T-helper 9 cell (primary cell): Measurements from ENCODE around the gene RDH13.
"Not testable (repeated sequence)": the region's sequence is repeated elsewhere in the genome, so short reads cannot be mapped to it uniquely, and the experiment has no call there.

ENCODE experiments used
- DNase-seq: peaks from one replicate; pipeline ENCODE4 v3.0.0-alpha.2; 2020

Gene RDH13

GRCh38 chr19:55044286-55044685 lies 18.7 kb downstream of the RDH13 start:
- no peak for DNase-seq

GRCh38 chr19:55042688-55043087 lies 20.3 kb downstream of the RDH13 start:
- no peak for DNase-seq

GRCh38 chr19:55042344-55042678 lies 20.6 kb downstream of the RDH13 start:
- DNase-seq: no peak

- DNase-seq: no peak
These were observed 21.2 kb downstream of the RDH13 start for GRCh38 chr19:55041627-55042343.

- no peak for DNase-seq
These were observed 21.7 kb downstream of the RDH13 start for GRCh38 chr19:55041244-55041626.

- not testable (repeated sequence) for DNase-seq
These were observed 22.3 kb downstream of the RDH13 start for GRCh38 chr19:55040654-55041053.

- not testable (repeated sequence) for DNase-seq
These were observed 25.3 kb downstream of the RDH13 start for GRCh38 chr19:55037603-55038002.

- DNase-seq: no peak
These were observed 26.9 kb downstream of the RDH13 start for GRCh38 chr19:55036058-55036457.

- no peak for DNase-seq
These were observed 28.2 kb downstream of the RDH13 start for GRCh38 chr19:55034751-55035150.

- not testable (repeated sequence) for DNase-seq
These were observed 29.8 kb downstream of the RDH13 start for GRCh38 chr19:55032976-55033643.

- no peak for DNase-seq
These were observed 30.7 kb downstream of the RDH13 start for GRCh38 chr19:55032170-55032800.

- no peak for DNase-seq
These were observed 31.8 kb downstream of the RDH13 start for GRCh38 chr19:55031178-55031577.

- no peak for DNase-seq
These were observed 34.2 kb downstream of the RDH13 start for GRCh38 chr19:55028757-55029156.

- no peak for DNase-seq
These were observed 35.2 kb downstream of the RDH13 start for GRCh38 chr19:55027472-55028337.

GRCh38 chr19:55027140-55027471 lies 35.8 kb downstream of the RDH13 start:
- DNase-seq: not testable (repeated sequence)

- no peak for DNase-seq
These were observed 38.8 kb downstream of the RDH13 start for GRCh38 chr19:55024111-55024510.

GRCh38 chr19:55020351-55020750 lies 42.6 kb downstream of the RDH13 start:
- not testable (repeated sequence) for DNase-seq

GRCh38 chr19:55018633-55019032 lies 44.3 kb downstream of the RDH13 start:
- no peak for DNase-seq

GRCh38 chr19:55018216-55018615 lies 44.7 kb downstream of the RDH13 start:
- no peak for DNase-seq

- no peak for DNase-seq
These were observed 46.9 kb downstream of the RDH13 start for GRCh38 chr19:55016017-55016416.

GRCh38 chr19:55015126-55015525 lies 47.8 kb downstream of the RDH13 start:
- DNase-seq: no peak

GRCh38 chr19:55014714-55015113 lies 48.2 kb downstream of the RDH13 start:
- no peak for DNase-seq

GRCh38 chr19:55013596-55013995 lies 49.4 kb downstream of the RDH13 start:
- DNase-seq: no peak
